Uterus (tissue), 2 donors: ENCODE results near the gene UXT.

Experiments
- POLR2A ChIP-seq, 2 donors: fragments of 450-650 bp; IDR thresholded peaks; one replicate each; pipeline ENCODE4 v1.6.1; 2016; ENCODE audit warnings: antibody characterized with exemption in 2 of 2, mild to moderate bottlenecking in 1 of 2, moderate library complexity in 1 of 2
- TF ChIP-seq, protein P1 (sequence below), 4 experiments: fragments of 200-600 bp in 2 of 4; fragments of 450-650 bp in 2 of 4; sonication (generic) in 2 of 4; IDR thresholded peaks; one replicate each; pipeline ENCODE4 v1.5.1; 2016 to 2019; ENCODE audit warnings: antibody characterized with exemption in 4 of 4, mild to moderate bottlenecking in 2 of 4, moderate library complexity in 1 of 4

DNA sequence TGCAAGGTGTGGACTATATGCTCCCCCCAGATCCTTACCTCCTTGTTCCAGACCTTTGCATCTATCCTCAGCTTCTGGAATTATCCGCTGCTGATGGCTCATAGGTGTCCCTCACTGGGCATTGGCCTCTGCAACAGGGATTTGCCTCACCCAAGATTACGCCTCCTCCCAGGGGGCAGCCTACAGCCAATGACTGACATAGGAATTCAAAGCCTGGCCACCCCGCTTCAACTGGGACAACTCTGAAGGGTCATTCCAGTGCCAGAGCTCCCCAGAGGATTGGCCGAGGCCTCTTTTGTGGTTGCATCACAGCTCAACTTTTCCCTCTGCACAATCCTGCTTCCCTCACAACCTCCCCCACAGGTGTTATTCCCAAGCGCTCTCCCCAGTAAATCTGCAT lies 44.4 kb downstream of the UXT start:
- TF ChIP-seq, protein P1, sequence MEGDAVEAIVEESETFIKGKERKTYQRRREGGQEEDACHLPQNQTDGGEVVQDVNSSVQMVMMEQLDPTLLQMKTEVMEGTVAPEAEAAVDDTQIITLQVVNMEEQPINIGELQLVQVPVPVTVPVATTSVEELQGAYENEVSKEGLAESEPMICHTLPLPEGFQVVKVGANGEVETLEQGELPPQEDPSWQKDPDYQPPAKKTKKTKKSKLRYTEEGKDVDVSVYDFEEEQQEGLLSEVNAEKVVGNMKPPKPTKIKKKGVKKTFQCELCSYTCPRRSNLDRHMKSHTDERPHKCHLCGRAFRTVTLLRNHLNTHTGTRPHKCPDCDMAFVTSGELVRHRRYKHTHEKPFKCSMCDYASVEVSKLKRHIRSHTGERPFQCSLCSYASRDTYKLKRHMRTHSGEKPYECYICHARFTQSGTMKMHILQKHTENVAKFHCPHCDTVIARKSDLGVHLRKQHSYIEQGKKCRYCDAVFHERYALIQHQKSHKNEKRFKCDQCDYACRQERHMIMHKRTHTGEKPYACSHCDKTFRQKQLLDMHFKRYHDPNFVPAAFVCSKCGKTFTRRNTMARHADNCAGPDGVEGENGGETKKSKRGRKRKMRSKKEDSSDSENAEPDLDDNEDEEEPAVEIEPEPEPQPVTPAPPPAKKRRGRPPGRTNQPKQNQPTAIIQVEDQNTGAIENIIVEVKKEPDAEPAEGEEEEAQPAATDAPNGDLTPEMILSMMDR (IDR thresholded peaks at IDR 0.05) = no peak
- no peak for TF ChIP-seq POLR2A (IDR thresholded peaks at IDR 0.05)
